RWPE1 (cell line): Measurements from ENCODE around the gene DNAH10.

Experiments used
- CTCF ChIA-PET: fragments of 350-600 bp; sonication (Branson Sonifier 250); formaldehyde crosslinking; extraction: SDS; loops from one replicate; lab custom pipeline; 2021; lab: Yijun Ruan, JAX
- POLR2A ChIA-PET: fragments of 400-600 bp; formaldehyde crosslinking; extraction: SDS; loops from one replicate; lab custom pipeline; 2020; ENCODE audit warnings: antibody characterized with exemption; ENCODE audit not compliant: low non-redundant PET; lab: Yijun Ruan, JAX
- DNase-seq: peaks from one replicate; pipeline ENCODE4 v3.0.0; 2012; ENCODE audit warnings: low spot score
- H3K27ac ChIP-seq: fragments of 450-650 bp; 2 replicates; pipeline ENCODE4 v1.5.1; 2017
- TF ChIP-seq, protein P1 (sequence below): fragments of 450-650 bp; conservative IDR thresholded peaks from 2 replicates; pipeline ENCODE4 v1.5.1; 2017; ENCODE audit warnings: low read depth, mild to moderate bottlenecking

Gene DNAH10

GRCh38 chr12:123934016-123934620 lies 172.0 kb downstream of the DNAH10 start:
- CTCF ChIA-PET = no interaction called here
- TF ChIP-seq, protein P1, sequence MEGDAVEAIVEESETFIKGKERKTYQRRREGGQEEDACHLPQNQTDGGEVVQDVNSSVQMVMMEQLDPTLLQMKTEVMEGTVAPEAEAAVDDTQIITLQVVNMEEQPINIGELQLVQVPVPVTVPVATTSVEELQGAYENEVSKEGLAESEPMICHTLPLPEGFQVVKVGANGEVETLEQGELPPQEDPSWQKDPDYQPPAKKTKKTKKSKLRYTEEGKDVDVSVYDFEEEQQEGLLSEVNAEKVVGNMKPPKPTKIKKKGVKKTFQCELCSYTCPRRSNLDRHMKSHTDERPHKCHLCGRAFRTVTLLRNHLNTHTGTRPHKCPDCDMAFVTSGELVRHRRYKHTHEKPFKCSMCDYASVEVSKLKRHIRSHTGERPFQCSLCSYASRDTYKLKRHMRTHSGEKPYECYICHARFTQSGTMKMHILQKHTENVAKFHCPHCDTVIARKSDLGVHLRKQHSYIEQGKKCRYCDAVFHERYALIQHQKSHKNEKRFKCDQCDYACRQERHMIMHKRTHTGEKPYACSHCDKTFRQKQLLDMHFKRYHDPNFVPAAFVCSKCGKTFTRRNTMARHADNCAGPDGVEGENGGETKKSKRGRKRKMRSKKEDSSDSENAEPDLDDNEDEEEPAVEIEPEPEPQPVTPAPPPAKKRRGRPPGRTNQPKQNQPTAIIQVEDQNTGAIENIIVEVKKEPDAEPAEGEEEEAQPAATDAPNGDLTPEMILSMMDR = no peak

DNA sequence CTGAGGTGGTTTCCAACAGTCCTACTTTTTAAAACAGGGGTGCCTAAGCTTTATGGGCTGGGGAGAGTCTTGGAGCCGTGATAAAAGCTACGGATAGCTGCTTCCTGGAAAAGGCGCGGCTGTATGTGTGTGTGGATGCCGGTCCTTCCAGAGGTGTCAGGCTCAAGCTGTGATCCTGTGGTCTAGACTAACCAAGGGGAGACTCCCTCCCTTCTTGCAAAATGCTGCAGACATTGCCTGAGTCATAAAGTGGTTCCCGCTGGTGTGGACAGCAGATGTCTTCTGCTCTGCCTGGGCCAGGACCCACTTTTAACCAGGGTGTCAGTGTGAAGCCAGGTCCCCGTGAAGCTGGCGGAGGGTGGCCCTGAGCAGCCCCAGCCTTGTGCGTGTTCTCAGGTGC lies 172.7 kb downstream of the DNAH10 start:
- TF ChIP-seq, protein P1 = no peak
- no peak for DNase-seq
- ChIA-PET CTCF (no interaction called here), POLR2A (no interaction called here)
- no peak overlapping the region for H3K27ac ChIP-seq

More at GRCh38 chr12:123934016-123934620, 172.0 kb downstream of the DNAH10 start:
- POLR2A ChIA-PET = no interaction called here
- DNase-seq = no peak
- H3K27ac ChIP-seq = no peak overlapping the region

DNA sequence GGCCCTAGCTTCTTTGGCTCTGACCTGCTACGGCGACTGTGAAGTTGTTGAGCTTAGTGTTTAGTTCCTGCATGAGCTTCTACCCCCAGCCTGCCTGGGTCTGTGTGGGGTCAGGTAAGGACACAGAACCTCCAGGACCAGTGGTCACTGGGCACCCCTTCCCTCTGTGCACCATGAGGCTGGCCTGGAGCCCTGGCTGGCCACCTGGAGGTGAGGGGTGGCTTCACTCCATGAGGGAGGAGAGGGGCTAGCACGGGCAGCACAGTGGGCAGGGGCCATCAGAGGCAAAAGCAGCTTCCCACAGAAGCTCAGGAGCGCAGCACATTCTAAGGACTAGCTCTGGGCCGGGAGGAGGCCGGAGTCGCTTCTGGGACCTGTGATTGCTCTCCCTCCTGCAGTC lies 173.9 kb downstream of the DNAH10 start:
- CTCF ChIA-PET = no interaction called here
- H3K27ac ChIP-seq = no peak overlapping the region
- TF ChIP-seq, protein P1 = no peak
- POLR2A ChIA-PET = no interaction called here
- DNase-seq = no peak

GRCh38 chr12:123936471-123936870 lies 174.4 kb downstream of the DNAH10 start:
- CTCF ChIA-PET = no interaction called here
- no peak overlapping the region for H3K27ac ChIP-seq
- TF ChIP-seq, protein P1 = no peak
- POLR2A ChIA-PET = no interaction called here
- DNase-seq = no peak

GRCh38 chr12:123936956-123937706 lies 175.0 kb downstream of the DNAH10 start:
- H3K27ac ChIP-seq = no peak overlapping the region
- TF ChIP-seq, protein P1 = no peak
- ChIA-PET CTCF (no interaction called here), POLR2A (no interaction called here)
- DNase-seq = no peak

DNA sequence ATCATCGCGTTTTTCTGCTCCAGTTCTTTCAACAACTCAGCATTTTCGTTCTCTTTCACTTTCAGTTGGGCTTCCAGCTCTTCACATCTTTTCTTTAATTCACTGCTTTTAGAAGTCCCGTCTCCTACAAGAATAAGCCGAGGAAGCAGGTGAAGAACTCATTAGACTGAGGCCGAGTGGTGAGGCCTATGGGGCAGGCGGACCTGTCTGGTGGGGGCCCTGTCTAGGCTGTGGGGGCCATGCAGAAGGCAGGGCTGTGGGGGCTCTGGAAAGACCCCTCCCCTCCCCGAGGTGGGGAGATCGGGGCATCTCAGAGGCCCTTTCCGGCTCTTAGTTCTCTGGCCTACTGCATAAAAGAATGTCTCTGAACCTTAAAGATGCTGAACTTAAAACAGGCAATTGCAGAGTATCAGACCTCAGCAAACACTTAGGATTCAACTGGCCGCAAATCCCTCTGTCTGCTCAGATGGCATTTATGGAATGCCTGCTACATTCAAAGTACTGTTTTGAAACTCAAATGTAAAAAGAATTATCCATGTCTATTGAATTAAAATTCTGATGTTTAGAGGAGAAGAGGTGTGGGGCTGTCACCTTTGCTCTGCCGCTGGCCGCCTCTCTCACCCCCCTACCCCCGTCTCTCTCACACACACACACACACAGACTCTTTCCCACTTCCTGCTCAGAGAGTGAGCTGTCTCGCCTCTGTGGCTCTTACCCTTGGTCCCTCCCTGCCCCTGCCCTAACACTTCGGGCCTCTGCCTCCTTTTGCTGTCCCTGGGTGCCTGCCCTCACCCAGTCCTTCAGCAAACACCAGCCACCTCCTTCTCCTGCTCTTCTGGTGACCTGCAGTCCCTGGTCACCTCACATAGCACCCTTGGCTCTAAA lies 175.8 kb downstream of the DNAH10 start:
- DNase-seq = no peak
- ChIA-PET POLR2A (no interaction called here), CTCF (no interaction called here)

More for the DNA sequence above, 175.8 kb downstream of the DNAH10 start:
- TF ChIP-seq, protein P1 = no peak
- no peak overlapping the region for H3K27ac ChIP-seq
